ENCODE results near the gene LRRC3.

DNA sequence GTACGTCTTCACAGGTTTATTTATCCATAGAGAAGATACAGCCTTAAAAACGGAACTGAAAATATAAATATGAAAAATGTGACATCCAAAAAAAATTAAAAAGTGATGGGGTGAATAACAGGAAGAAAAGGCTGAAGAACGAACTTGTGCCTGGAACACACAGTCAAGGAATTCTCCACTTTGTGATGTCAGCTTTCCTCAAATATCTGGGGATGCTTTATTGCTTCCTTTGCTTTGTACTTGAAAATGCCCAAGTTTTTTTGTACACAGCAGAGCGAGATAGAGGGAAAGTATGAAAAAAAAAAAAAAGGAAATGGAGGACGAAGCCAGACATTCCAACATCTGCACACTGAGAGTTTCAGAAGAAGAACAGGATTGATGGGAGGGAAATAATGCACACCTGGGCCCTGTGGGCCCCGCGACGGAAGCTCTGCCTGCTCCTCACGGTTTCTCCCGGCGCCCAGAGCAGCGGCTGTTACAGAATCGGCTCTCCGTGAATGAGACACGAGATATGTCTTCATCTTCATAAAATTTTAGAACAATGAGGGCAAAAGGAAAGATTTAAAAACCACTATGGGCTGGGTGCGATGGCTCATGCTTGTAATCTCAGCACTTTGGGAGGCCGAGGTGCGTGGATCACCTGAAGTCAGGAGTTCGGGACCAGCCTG is 10.0 kb upstream of the LRRC3 start:
- TF ChIP-seq, protein P1, sequence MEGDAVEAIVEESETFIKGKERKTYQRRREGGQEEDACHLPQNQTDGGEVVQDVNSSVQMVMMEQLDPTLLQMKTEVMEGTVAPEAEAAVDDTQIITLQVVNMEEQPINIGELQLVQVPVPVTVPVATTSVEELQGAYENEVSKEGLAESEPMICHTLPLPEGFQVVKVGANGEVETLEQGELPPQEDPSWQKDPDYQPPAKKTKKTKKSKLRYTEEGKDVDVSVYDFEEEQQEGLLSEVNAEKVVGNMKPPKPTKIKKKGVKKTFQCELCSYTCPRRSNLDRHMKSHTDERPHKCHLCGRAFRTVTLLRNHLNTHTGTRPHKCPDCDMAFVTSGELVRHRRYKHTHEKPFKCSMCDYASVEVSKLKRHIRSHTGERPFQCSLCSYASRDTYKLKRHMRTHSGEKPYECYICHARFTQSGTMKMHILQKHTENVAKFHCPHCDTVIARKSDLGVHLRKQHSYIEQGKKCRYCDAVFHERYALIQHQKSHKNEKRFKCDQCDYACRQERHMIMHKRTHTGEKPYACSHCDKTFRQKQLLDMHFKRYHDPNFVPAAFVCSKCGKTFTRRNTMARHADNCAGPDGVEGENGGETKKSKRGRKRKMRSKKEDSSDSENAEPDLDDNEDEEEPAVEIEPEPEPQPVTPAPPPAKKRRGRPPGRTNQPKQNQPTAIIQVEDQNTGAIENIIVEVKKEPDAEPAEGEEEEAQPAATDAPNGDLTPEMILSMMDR (IDR thresholded peaks at IDR 0.05; ENCODE audit: low read depth, low read length), result no peak
- no peak for TF ChIP-seq EZH2phosphoT487 (IDR thresholded peaks at IDR 0.05; ENCODE audit: low read depth)
